GM18502 (cell line): ENCODE data around the gene IQCF5.
"Not testable (repeated sequence)": the region's sequence is repeated elsewhere in the genome, so short reads cannot be mapped to it uniquely, and the experiment has no call there.

Experiments
- ATAC-seq: cut with Tn5 transposase; IDR thresholded peaks from one replicate; pipeline ENCODE4 v1.9.1; 2021; ENCODE audit warnings: mild to moderate bottlenecking; ENCODE audit not compliant: unreplicated experiment, poor library complexity

Gene IQCF5

DNA sequence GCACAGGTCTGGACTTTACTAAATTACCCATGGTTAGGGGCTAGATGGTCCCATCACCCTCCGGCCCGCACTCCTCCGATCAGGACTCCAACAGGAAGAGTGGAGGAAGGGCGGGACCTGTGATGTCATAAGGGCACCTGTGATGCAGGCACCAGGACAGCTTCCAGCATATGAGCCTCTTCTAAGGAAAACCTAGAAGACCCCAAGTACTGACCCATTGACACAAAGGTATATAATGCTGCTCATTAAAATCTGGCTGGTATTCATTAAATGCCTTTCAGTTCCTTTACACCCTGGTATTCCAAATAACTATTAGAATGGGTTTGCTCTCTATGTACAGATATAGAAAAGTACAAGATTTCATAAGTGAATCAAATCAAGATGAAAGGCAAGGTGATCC is at the start of gene IQCF5:
IQCF5 (minus strand) TSS at position 101 of the 400 bp plus-strand sequence; CDS start at position 31, 70 bp downstream.
- ATAC-seq: no peak

DNA sequence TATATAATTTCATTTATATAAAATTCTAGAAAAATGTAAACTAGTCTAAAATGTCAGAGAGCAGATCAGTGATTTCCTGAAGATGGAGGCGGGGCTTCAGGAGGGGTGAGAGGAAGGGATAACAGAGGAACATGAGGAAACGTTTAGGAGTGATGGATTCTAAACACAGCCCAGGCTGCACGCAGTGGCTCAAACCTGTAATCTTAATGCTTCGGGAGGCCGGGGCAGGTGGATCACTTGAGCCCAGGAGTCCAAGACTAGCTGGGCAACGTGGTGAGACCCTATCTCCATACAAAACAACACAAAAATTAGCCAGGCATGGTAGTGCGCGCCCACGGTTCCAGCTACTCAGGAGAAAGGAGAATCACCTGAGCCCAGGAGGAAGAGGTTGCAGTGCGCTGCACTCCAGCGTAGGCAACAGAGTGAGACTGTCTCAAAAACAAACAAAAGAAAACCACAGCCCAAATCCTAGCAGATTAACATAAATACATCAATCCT is 45.7 kb upstream of the IQCF5 start:
- no peak for ATAC-seq

DNA sequence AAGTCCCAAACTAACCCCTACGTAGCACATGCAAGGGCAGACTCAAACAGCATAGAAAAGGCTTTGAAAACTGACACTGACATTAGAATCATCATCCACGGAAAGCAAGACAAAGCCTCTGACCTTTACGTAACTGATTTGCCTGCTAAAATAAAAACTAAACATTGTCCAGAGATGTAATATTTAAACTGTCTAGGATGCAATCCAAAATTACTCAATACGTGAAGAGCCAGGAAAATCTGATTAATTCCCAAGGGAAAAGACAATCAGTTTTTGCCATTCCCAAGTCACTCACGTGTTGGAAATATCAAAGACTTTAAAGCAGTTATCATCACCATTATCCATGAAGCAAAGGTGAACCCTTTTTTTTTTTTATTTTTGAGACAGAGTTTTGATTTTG is 41.0 kb upstream of the IQCF5 start:
- ATAC-seq: no peak

- ATAC-seq: no peak
These were observed 32.6 kb upstream of the IQCF5 start for GRCh38 chr3:51908026-51908425.

DNA sequence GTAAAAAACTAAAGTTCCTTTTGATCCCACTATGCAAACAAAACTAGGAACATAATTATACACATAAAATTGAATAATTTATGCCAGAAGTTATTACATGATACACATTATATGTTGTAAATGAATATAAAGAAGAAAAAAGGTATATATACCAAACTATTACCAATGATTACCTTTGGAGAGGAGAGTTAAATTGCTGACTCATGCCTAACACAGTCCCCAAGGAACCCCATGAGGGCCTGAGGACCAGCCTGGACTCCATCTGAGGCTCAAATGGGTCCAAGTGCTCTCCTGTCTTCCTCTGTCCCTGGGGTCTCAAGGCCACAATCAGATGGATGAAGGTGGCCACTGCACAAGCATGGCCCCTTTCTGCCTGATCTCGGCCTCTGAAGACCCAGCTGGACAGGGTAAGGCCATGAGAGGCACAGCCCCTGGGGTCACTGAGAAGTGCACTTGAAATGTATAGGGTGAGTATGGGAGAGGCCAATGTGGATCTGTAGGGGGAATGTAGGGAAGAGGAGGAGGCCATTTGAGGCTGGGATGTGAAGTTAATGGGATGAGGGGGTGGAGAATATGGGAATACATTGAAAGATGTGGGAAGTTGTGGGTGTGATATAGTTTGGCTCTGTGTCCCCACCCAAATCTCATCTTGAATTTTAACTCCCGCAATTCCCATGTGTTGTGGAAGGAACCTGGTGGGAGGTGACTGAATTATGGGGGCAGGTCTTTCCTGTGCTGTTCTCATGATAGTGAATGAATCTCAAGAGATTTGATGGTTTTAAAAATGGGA is 28.8 kb upstream of the IQCF5 start:
- ATAC-seq: no peak

GRCh38 chr3:51902361-51902760 is 27.0 kb upstream of the IQCF5 start:
- not testable (repeated sequence) for ATAC-seq

- ATAC-seq: not testable (repeated sequence)
These were observed 24.6 kb upstream of the IQCF5 start for GRCh38 chr3:51900043-51900442.

DNA sequence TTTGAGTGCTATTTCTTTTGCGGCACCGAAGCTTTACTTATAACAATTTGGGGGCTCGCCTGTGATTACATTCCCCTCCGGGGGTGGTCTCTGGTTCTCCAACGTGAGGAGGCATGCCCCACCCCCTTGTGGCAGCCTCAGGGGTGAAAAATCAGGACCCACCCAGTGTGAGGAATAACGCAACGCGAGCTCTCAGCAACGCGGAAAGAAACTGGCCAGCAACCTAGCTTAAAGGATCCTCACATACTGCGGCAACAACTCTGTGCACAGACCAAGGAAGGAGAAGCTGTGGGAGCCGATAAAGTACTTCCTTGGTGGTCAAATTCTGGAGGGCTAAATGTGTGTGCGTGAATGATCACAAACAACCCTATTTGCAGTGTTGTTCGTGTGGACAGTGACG is 22.0 kb upstream of the IQCF5 start:
- ATAC-seq: no peak

DNA sequence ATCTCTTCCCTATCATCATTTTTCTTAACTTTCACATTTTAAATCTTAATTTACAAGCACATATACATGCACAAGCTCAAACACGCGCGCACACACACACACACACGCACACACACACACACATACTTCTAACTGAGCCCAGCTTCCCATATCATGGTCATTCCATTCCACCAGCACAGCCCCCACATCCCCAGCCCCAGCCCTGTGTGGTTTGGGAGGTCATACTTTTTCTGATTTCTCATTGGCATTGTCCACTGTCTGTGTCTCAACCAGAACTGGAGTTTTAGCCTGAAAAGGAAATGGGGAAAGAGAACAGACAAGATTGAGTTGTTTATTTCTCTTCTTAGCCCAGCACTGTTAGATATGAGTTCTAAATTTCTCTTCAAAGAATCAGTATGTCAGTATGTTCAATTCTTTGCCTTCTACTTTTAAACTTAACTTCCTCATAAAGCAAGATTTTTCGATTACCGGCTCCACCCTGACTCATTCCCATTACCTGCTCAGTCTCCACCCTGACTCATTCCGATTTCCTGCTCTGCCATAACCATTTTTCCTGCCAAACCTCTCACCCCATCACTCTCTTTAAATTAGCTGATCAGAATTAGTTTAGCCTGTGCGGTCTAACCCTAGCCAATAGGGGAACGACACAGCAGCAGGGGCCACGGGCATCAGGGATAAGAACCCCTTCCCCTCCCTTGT is 21.4 kb upstream of the IQCF5 start:
- ATAC-seq: no peak

DNA sequence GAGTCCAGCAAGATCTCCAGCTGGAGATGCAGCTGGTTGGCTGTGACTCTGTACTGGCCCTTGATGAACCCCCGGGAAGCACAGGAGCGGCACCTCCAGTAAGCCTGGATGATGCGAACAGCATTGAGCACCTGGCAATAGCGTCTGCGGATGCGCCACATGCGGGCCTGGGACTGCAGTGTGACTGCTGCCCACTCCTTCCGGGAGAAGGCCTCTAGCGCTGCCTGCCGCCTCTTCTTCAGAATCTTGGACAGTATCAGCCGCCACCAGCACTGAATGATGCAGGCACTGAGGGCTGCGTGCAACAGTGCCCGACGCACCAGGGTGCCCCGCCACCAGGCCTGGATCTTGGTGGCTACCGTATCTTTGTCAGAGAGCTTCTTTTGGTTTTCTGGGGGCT is 19.5 kb upstream of the IQCF5 start:
- ATAC-seq: no peak

DNA sequence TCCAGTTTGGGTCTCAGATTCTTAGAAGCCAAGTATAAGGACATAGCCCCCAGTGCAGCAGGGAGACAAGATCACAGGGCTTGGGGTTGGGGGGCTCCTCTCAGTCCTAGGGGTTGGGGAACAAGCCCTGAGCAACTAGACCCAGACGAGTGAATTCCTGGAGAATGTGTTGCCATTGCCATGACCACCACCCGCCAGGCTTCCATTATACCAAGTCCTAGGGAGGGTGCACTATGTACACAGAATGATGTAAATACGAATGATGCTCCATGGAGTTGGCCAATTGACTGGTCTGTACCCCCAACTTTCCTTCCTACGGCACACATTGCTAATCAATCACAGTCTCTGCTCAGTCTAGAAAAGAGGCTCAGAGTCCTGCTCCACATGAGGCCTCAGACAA is 19.0 kb upstream of the IQCF5 start:
- ATAC-seq: no peak

- no peak for ATAC-seq
These were observed 16.0 kb upstream of the IQCF5 start for GRCh38 chr3:51891242-51892039.

GRCh38 chr3:51888463-51889105 is 13.2 kb upstream of the IQCF5 start:
- ATAC-seq: no peak

GRCh38 chr3:51887620-51888019 is 12.2 kb upstream of the IQCF5 start:
- ATAC-seq: no peak

GRCh38 chr3:51886447-51886846 is 11.0 kb upstream of the IQCF5 start:
- ATAC-seq: no peak

- ATAC-seq: no peak
These were observed 4.5 kb upstream of the IQCF5 start for GRCh38 chr3:51879937-51880336.

- ATAC-seq: no peak
These were observed 785 bp upstream of the IQCF5 start for GRCh38 chr3:51876186-51876585.

DNA sequence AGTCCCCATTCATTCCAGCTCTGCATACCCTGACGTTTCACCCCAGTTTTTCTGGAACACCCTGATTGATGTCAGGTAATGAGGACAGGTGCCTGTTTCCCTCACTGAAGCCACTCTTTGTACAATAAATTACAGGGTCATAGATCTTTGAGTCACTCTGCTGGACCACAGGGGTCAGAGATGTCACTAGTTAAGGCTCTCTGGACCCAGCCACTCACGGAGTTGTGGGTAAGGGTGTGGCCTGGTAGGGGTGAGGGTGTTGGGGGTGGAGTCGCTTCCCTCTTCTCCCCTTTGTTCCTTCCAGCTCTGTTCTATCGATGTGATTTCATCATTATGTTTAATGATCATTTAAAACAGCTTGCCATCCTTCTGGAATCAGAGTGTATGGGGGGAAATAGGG is 512 bp downstream of the IQCF5 start:
- ATAC-seq: no peak

- no peak for ATAC-seq
These were observed 990 bp downstream of the IQCF5 start for GRCh38 chr3:51874411-51874810.

DNA sequence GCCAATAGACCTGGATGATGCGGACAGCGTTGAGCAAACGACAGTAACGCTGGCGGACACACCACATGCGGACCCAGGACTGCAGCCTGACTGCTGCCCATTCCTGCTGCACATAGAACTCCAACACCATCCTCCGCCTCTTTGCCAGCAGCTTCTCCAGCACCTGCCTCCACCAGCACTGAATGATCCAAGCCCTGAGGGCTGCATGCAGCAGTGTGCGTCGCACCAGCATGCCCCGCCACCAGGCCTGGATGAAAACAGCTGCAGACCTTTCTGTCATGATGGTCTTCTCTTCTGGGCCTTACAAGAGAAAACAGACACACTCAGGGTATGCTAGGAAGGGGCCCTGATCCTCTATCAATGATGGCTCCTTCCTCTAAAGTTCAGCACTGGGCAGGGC is 1.5 kb downstream of the IQCF5 start:
- no peak for ATAC-seq
